GM18951 (cell line): ENCODE results near the gene CD200R1L.

Experiments
- POLR2A ChIP-seq: IDR thresholded peaks from 4 replicates; pipeline ENCODE4 v1.6.1; 2011; ENCODE audit warnings: mild to moderate bottlenecking; ENCODE audit not compliant: insufficient read length, insufficient read depth; ENCODE audit errors: extremely low read depth
- in situ Hi-C: fragments of 300-500 bp; cut with MboI; formaldehyde crosslinking; loops from one replicate; pipeline ENCODE4 v1.12.0; 2022; ENCODE audit warnings: low sequenced_read_pairs, mixed read lengths, inconsistent platforms; ENCODE audit not compliant: unreplicated experiment

Gene CD200R1L

DNA sequence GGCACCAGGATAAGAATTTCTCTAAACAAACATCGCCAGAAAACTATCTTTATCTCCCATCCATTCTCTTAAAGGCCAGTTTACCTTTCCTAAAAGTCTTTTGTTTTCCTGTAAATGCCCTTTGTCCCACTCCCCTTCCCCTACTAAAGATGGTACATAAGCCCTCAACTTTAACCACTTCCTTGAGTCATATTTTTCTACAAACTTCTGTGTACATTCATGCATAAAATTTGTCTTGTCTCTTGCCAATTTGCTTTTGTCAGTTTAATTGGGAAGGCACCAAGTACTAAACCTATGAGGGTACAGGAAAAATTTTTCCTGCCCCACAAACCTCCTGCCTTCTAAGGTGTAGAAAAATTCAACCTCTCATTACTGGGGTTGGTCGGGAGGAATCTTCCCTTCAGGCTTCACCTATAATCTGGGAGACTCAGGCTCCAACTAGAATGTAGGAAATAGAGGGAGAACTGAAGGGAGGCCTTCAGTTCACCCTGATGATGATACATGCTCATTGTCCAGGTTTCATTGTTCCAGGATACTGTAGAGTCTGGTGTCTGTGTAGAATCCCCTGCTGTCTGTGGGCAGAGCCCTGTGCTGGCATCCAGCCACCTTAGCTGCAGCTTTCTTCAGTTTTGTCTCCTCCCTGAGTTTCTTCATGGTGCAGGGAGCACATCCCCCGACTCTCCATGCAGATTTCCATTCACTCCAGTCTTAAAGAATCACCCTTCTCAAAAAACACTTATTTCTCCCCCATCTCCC, 53.2 kb downstream of the CD200R1L start:
- in situ Hi-C loops, result no loop called here
- TF ChIP-seq POLR2A, result no peak

DNA sequence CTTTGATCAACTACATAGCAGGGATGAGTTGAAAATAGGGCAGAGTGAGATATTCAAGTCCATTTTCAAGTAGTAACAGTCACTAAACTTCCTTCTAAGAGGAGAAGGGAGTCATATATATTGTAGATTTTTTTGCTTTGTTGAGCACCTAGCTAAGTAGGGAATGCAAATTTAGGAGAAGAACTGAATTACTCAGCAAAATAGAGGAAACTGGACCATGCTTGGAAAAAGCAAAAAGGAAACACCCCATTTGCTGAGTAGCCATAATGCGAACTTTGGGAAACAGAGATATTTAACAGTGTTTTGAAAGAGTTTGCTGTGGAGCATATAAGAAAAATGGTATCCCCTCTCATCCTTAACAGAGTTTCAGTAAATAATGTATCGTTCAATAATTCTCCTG, 54.9 kb downstream of the CD200R1L start:
- in situ Hi-C loops, result no loop called here

DNA sequence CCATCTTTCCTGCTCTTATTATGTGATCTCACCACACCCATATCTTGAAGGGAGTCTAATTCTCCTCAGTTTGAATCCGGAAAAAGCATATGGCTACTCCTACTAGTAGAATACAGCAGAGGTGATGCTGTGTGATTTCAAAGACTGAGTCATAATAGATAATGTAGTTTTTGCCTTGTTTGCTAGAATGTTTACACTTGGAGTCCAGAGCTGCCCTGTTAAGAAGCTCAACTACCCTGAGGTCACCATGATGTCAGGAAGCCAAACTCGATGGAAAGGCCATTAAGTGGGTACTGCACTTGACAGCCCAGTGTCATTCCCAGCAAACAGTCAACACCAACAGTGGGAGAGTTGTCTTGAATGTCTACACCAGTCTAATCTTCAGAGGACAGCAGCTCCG, 56.9 kb downstream of the CD200R1L start:
- no peak for TF ChIP-seq POLR2A
- in situ Hi-C loops, result no loop called here

More for the DNA sequence above, 54.9 kb downstream of the CD200R1L start:
- no peak for TF ChIP-seq POLR2A

DNA sequence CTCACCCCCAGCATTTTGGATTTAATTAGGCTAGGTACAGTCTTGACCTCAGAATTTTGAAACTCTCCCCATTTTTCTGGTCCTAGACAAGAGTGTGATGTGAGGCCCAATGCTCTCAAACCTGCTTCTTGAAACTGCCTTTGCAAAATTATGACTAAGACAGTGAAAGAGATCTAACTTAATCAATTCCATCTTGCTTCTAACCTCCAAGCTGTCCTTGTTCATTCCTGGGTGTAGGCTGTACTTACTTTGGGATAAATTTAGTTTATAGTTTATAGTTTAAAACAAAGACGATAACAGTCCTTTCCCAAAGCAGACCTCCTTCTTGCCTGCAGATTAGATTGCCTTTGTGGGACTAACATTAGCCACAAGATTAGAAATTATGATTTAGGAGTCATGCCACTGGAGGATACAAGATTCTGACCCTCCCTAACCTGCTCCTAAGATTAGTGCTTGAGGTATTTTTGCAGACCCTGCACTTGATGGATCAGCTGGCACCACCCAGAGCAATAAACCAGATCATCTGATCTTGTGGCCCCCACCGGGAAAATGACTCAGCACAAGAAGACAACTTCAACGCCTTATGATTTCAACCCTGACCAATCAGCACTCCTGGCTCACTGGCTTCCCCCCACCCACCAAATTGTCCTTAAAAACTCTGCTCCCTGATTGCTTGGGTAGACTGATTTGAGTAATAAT, 59.6 kb downstream of the CD200R1L start:
- TF ChIP-seq POLR2A, result no peak
- in situ Hi-C loops, result no loop called here

DNA sequence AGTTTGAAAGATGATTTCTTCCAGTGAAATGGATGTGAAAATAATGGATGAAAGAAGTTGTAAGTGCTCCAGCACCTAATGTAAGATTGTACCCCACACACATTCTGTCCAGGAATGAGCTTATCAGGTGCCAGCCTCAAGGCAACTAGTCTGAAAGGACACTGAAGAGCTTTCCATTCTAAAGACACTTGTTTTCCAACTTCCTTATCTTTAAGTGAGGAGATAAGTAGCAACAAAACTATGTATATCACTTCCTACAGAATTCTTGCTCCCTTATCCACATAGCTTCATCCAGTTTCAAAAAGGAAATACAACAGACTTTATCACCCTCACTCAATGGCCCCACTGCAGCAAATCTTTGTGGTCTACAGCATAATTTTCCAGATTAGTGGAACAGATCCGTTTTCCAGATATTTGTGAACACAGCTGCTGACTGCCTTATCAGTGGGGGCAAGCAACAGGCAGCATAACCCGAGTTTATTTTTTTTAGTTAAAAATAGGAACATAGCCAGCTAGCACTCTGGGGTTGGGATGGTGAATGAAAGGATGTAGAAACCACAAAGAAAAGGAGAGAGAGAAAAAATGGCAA, 60.6 kb downstream of the CD200R1L start:
- no peak for TF ChIP-seq POLR2A
- in situ Hi-C loops, result no loop called here

DNA sequence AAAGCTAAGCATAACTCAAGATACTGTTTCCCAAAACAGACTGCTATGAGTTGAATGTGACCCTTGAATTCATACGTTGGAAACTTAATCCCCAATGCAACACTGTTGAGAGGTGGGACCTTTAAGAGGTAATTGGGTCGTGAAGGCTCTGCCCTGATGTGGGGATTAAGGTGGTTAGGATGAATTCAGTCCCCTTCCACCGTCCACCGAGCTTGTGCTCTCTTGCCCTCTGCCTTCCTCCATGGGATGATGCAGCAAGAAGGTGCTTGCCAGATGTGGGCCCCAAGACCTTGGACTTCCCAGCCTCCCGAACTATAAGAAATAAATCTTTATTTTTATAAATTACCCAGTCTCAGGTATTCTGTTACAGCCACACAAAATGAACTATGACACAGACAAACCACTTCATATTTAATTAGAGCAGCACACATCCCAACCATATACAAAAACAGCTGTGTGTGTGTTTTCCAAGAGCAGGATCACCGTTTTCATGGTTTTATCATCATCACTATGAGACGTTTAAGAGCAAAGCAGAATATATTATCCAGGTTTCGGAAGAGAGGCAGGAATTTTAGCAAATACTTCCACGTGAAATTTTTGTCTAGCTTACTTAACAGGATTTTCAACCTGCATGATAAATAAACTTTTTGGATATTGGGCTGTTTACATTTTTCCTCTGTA, 61.2 kb downstream of the CD200R1L start:
- in situ Hi-C loops, result no loop called here
- TF ChIP-seq POLR2A, result no peak

DNA sequence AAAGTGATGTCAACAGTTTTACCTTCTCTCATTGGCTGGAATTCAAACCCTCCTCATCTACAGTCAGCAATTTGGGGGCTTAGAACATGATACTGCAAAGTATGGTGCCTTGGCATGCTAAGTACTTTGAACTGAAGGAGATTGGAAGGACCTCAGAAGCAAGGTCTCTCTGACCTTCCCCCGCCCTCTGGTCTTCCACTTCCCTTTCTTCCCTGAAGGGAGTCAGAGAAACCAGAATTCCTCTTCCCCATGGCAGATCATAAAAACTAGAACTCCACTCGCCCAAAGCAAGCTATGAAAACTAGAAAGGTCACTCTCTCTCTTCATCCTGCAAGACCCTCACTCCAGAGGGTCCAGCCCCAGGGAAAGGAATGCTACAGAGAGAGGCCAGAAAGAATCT, 64.2 kb downstream of the CD200R1L start:
- in situ Hi-C loops, result no loop called here
- TF ChIP-seq POLR2A, result no peak

DNA sequence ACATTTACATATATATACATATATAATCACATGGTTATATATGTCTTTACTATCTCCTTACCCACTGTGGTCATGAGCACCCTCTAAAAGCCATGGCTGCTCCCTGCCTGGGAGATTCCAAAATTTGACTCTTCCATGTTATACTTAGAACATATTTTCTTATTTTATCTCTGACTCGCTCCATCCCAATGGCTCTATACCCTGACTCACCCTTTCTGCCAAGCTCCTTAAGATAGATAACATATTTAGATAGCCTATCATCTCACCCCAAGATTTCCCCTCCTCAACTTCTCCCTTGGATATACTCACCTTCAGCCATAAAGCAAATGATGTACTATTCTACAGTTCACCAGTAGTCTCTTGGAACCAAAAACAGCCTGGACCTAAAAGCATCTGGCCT, 65.1 kb downstream of the CD200R1L start:
- in situ Hi-C loops, result no loop called here
- TF ChIP-seq POLR2A, result no peak

DNA sequence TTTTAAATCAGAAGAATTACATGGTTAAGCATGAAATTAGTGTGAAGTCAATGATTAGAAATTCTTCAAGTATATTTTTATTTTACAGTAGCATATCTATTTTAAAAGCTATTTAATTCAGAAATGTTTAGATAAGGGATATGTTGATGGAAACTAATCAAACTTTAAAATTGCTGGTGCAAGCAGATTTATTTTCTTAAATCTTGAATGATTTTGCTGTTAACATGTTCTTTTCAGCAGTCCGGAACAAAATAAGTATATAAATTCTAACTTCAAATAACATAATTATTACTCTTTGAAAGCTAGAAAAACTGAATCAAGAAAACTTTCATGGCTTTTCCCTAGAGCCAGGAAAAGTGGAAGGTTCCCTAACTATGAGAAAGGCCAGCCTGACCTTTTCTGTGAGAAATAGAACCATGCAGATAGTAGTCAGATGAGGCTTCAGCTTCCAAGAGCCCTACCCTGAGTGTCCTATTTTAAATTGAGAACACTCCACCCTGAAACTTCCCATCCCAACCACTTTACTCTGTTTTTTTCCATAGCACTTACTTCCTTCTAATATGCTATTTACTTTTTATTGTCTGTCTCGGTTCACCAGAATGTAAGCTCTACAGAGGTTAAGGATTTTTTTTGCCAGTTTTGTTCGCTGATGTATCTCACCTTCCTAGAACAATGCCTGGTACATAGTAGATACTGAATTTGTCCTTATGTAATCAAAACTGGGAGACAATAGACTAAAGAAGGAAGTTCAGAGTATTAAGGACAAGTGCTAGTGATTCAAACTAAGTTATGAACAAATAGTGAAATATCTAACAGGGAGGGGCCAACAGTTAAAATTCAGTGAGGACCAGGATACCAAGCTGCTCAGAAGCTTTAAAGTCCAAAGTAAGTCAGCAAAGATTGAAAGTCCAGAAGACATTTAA, 66.8 kb downstream of the CD200R1L start:
- no peak for TF ChIP-seq POLR2A
- in situ Hi-C loops, result no loop called here

DNA sequence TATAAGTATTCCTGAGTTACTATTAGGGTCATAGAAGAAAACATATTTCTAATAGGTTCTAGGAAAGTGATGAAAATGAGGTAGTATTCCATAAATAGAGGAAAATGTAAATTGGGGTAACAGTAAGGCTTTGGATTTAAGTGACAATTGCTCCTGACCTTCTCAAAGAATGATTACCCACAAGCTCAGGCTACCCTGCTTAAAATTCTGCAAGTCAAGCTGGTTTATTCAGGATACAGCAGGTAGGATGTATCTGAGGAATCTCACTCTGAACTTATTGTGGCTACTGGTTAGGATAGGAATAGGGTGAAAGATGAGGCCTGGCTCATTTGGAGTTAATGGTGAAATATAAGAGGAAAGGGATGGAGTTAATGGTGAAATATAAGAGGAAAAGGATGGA, 67.7 kb downstream of the CD200R1L start:
- in situ Hi-C loops, result no loop called here
- TF ChIP-seq POLR2A, result no peak

DNA sequence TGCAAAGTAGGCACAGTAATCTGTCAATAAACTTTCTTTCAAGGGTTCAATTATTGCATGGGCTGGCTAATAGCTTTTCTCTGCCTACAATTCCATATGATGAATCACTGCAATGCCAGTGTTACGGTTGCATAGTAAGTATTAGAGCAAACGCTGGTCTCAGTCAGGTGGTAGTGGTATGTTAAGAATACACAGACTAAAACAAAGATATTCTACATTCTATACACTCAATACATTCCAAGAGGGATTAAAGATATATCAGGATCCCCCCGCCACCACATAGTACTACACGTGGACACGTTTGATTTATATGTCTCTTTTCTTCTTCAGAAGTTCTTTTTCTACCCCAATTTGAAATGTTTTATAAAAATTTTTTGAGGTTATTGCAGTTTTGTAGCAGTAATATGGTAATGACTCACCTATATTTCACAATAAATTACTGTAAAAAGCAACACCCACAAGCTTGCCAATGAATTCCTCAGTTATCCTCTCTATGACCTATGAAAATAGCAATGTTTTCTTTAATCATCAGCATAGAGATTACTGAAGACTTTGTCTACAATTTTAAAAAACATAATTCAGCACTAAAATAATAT, 68.2 kb downstream of the CD200R1L start:
- no peak for TF ChIP-seq POLR2A
- in situ Hi-C loops, result no loop called here

DNA sequence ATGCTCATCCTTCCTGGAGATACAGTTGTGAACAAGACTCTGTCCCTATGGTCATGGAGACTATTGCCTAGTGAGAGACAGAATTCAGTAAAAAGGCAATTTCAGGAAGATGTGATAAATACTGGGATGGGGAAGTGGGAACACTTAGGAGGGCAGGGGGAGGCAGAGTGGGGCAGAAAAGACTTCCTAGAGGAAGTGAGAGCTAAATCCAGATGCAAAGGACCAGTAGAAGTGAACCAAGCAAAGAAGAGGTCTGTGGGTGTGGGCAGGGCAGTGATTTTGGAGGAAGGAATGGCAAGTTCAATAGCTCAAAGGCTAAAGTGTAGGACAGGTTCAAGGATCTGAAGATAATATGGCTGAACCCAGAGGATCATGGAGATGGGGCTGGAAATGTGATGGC, 68.9 kb downstream of the CD200R1L start:
- no peak for TF ChIP-seq POLR2A
- in situ Hi-C loops, result no loop called here
